ENCODE results near the gene DYRK1A.

DNA sequence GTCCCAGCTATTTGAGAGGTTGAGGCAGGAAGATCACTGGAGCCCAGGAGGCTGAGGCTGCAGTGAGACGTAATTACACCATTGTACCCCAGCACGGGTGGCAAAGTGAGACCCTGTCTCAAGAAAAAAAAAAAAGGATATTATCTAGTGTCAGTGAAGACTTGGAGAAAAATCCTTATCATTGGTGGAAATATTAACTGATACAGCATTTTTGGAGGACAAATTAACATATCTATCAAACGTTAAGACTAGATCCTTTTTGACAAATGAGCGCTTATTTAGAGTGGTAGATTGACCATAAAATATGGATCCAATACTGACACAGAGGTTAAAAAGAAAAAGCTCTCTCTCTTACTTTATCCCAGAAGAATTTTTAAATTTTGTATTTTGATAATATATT lies 35.2 kb upstream of the DYRK1A start:
- TF ChIP-seq, protein P1, sequence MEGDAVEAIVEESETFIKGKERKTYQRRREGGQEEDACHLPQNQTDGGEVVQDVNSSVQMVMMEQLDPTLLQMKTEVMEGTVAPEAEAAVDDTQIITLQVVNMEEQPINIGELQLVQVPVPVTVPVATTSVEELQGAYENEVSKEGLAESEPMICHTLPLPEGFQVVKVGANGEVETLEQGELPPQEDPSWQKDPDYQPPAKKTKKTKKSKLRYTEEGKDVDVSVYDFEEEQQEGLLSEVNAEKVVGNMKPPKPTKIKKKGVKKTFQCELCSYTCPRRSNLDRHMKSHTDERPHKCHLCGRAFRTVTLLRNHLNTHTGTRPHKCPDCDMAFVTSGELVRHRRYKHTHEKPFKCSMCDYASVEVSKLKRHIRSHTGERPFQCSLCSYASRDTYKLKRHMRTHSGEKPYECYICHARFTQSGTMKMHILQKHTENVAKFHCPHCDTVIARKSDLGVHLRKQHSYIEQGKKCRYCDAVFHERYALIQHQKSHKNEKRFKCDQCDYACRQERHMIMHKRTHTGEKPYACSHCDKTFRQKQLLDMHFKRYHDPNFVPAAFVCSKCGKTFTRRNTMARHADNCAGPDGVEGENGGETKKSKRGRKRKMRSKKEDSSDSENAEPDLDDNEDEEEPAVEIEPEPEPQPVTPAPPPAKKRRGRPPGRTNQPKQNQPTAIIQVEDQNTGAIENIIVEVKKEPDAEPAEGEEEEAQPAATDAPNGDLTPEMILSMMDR (IDR thresholded peaks at IDR 0.05; ENCODE audit: low read depth, low read length) = no peak
- no peak for TF ChIP-seq POLR2A (IDR thresholded peaks at IDR 0.05; ENCODE audit: extremely low read depth, insufficient read length)
- TF ChIP-seq, protein P2, sequence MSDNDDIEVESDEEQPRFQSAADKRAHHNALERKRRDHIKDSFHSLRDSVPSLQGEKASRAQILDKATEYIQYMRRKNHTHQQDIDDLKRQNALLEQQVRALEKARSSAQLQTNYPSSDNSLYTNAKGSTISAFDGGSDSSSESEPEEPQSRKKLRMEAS (IDR thresholded peaks at IDR 0.05; ENCODE audit: low read depth, low read length) = no peak
- no peak for TF ChIP-seq MYC (IDR thresholded peaks at IDR 0.05; ENCODE audit: low read depth, low read length)

Data from NB4 (cell line).